HepG2 (cell line): ENCODE data around the gene MED19. TPM values are rescaled to one million over a fixed set of nuclear protein-coding genes. Genes with fewer than 3 reads are reported as not detected.

Experiments used
- GATAD1 ChIP-seq: IDR thresholded peaks from 2 replicates; pipeline ENCODE4 v1.6.1; 2016; ENCODE audit warnings: missing genetic modification reagents, missing compliant biosample characterization
- HES4 ChIP-seq: sonication (generic); formaldehyde crosslinking; IDR thresholded peaks from 2 replicates; pipeline ENCODE4 v1.9.0; 2021; ENCODE audit warnings: mild to moderate bottlenecking, missing genetic modification reagents, borderline replicate concordance
- JDP2 ChIP-seq: sonication (generic); formaldehyde crosslinking; IDR thresholded peaks from 2 replicates; pipeline ENCODE4 v1.8.1; 2022; ENCODE audit warnings: missing genetic modification reagents, borderline replicate concordance
- KLF16 ChIP-seq, 2 experiments: sonication (generic) in 1 of 2; formaldehyde crosslinking in 1 of 2; IDR thresholded peaks; 2 replicates each; pipeline versions ENCODE4 v1.6.1 to v1.8.0; 2016 to 2023; ENCODE audit warnings: missing genetic modification reagents in 2 of 2, missing compliant biosample characterization in 1 of 2
- MEF2D ChIP-seq: sonication (generic); formaldehyde crosslinking; IDR thresholded peaks from 2 replicates; pipeline ENCODE4 v1.5.1; 2020; ENCODE audit warnings: mild to moderate bottlenecking, missing genetic modification reagents
- MEIS2 ChIP-seq: sonication (generic); formaldehyde crosslinking; IDR thresholded peaks from 2 replicates; pipeline ENCODE4 v1.9.0; 2021; ENCODE audit warnings: mild to moderate bottlenecking, missing genetic modification reagents
- MTA3 ChIP-seq: sonication (generic); formaldehyde crosslinking; IDR thresholded peaks from 2 replicates; pipeline ENCODE4 v1.4.0; 2020; ENCODE audit warnings: missing genetic modification reagents
- SALL1 ChIP-seq: sonication (generic); formaldehyde crosslinking; IDR thresholded peaks from 2 replicates; pipeline ENCODE4 v1.8.0; 2022; ENCODE audit warnings: mild to moderate bottlenecking, missing genetic modification reagents
- SMAD3 ChIP-seq: sonication (generic); formaldehyde crosslinking; IDR thresholded peaks from 2 replicates; pipeline ENCODE4 v1.4.0; 2020; ENCODE audit warnings: missing genetic modification reagents
- SOX13 ChIP-seq, 3 experiments: fragments of 450-650 bp in 1 of 3; sonication (generic) in 1 of 3; formaldehyde crosslinking in 1 of 3; IDR thresholded peaks in 2 of 3; conservative IDR thresholded peaks in 1 of 3; 2 replicates each; pipeline versions ENCODE4 v1.5.0 to v1.6.1; 2016 to 2020; ENCODE audit warnings: antibody characterized with exemption in 1 of 3, mild to moderate bottlenecking in 1 of 3, missing compliant biosample characterization in 1 of 3, missing genetic modification reagents in 1 of 3, moderate library complexity in 1 of 3
- TBL1XR1 ChIP-seq: fragments of 150-350 bp; IDR thresholded peaks from 2 replicates; pipeline ENCODE4 v1.6.1; 2014; ENCODE audit warnings: borderline replicate concordance, low read length; ENCODE audit not compliant: partially characterized antibody
- THAP7 ChIP-seq: sonication (generic); formaldehyde crosslinking; IDR thresholded peaks from 2 replicates; pipeline ENCODE4 v1.8.1; 2023; ENCODE audit warnings: mild to moderate bottlenecking, missing genetic modification reagents
- ZNF251 ChIP-seq: sonication (generic); formaldehyde crosslinking; IDR thresholded peaks from 2 replicates; pipeline ENCODE4 v1.9.0; 2021; ENCODE audit warnings: mild to moderate bottlenecking, missing genetic modification reagents
- ZNF33A ChIP-seq: sonication (generic); formaldehyde crosslinking; IDR thresholded peaks from 2 replicates; pipeline ENCODE4 v1.5.1; 2020; ENCODE audit warnings: missing genetic modification reagents, mild to moderate bottlenecking, moderate library complexity, borderline replicate concordance
- ZNF670 ChIP-seq: sonication (generic); formaldehyde crosslinking; IDR thresholded peaks from 2 replicates; pipeline ENCODE4 v1.8.0; 2022; ENCODE audit warnings: mild to moderate bottlenecking, missing genetic modification reagents, borderline replicate concordance
- ZNF672 ChIP-seq: sonication (generic); formaldehyde crosslinking; IDR thresholded peaks from 2 replicates; pipeline ENCODE4 v1.8.1; 2022; ENCODE audit warnings: missing genetic modification reagents
- ZNF879 ChIP-seq: sonication (generic); formaldehyde crosslinking; IDR thresholded peaks from 2 replicates; pipeline ENCODE4 v1.8.1; 2023; ENCODE audit warnings: missing genetic modification reagents
- polyA plus RNA-seq, 8 experiments: library from polyadenylated mRNA; depleted of rRNA in 3 of 8; stranded (reverse) in 7 of 8; unstranded in 1 of 8; fragments of >200 nt; fragmentation: Illumina TruSeq in 4 of 8; extraction: Trizol in 4 of 8; gene quantifications; 2 replicates each; pipeline versions ENCODE4 v1.2.1 to v1.2.3, GENCODE V29; 2011 to 2016; ENCODE audit warnings: low read depth in 4 of 8, missing spikeins in 1 of 8, mixed read lengths in 1 of 8; ENCODE audit not compliant: insufficient read depth in 1 of 8
- total RNA-seq, 5 experiments: library from RNA; depleted of rRNA; stranded (reverse); fragments of >200 nt; fragmentation: Illumina TruSeq; extraction: Trizol; gene quantifications; 2 replicates each; pipeline ENCODE4 v1.2.3, GENCODE V29; 2016; ENCODE audit warnings: low read depth in 1 of 5
- TF ChIP-seq, protein P1 (sequence below): fragments of 450-650 bp; IDR thresholded peaks from 2 replicates; pipeline ENCODE4 v1.6.1; 2017; ENCODE audit warnings: mild to moderate bottlenecking
- TF ChIP-seq, protein P2 (sequence below): sonication (generic); formaldehyde crosslinking; IDR thresholded peaks from 2 replicates; pipeline ENCODE4 v1.5.1; 2020; ENCODE audit warnings: mild to moderate bottlenecking, missing genetic modification reagents, moderate library complexity
- TF ChIP-seq, protein P3 (sequence below): sonication (generic); formaldehyde crosslinking; IDR thresholded peaks from 2 replicates; pipeline ENCODE4 v1.5.0; 2020; ENCODE audit warnings: missing genetic modification reagents
- TF ChIP-seq, protein P4 (sequence below): IDR thresholded peaks from 2 replicates; pipeline ENCODE4 v1.6.1; 2012; ENCODE audit warnings: inconsistent platforms

Gene MED19
- total and polyA plus RNA-seq, 2 of the 13 experiments (the other 11 are each of a cell fraction or from before 2014, with no cell fraction given) = 12.9 to 13.8 TPM

DNA sequence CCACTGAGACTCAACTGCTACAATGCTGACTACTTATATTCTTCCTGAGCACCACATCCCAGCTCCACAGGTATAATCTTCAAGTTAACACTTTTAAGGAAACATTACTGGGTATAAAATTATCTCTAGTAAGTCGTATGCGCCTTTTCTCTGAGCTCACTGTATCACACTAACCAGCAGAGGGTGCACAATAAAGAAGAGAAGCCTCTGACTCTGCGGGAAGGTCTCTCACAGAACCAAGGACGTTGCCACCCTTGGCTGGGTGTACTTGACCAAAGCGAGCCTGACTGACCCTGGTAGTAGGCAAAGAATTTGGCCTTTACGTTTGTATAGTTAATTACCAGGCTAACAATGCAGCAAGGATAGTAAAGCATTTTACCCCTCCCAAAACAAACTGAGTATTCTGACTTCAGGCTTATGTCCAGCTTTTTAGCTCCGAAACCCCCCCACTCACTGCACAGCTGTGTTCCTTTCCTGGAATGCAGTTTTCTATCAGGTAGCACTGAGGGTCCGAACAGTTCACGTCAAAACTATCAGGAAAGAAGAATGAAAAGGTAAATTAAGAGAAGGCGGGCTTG, 39.8 kb upstream of the MED19 start, which contains the start of gene BTBD18 (continued):
- TF ChIP-seq, protein P1, sequence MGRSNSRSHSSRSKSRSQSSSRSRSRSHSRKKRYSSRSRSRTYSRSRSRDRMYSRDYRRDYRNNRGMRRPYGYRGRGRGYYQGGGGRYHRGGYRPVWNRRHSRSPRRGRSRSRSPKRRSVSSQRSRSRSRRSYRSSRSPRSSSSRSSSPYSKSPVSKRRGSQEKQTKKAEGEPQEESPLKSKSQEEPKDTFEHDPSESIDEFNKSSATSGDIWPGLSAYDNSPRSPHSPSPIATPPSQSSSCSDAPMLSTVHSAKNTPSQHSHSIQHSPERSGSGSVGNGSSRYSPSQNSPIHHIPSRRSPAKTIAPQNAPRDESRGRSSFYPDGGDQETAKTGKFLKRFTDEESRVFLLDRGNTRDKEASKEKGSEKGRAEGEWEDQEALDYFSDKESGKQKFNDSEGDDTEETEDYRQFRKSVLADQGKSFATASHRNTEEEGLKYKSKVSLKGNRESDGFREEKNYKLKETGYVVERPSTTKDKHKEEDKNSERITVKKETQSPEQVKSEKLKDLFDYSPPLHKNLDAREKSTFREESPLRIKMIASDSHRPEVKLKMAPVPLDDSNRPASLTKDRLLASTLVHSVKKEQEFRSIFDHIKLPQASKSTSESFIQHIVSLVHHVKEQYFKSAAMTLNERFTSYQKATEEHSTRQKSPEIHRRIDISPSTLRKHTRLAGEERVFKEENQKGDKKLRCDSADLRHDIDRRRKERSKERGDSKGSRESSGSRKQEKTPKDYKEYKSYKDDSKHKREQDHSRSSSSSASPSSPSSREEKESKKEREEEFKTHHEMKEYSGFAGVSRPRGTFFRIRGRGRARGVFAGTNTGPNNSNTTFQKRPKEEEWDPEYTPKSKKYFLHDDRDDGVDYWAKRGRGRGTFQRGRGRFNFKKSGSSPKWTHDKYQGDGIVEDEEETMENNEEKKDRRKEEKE = no peak
- no peak for TF ChIP-seq ZNF672
- no peak for TF ChIP-seq MEF2D (CRISPR knock-in tag)
- peak in 1 of 2 experiments; percentile 70; a peak in 1 of 4 replicates for TF ChIP-seq KLF16 (CRISPR knock-in tag; IDR thresholded peaks at IDR 0.05)
- TF ChIP-seq, protein P2, sequence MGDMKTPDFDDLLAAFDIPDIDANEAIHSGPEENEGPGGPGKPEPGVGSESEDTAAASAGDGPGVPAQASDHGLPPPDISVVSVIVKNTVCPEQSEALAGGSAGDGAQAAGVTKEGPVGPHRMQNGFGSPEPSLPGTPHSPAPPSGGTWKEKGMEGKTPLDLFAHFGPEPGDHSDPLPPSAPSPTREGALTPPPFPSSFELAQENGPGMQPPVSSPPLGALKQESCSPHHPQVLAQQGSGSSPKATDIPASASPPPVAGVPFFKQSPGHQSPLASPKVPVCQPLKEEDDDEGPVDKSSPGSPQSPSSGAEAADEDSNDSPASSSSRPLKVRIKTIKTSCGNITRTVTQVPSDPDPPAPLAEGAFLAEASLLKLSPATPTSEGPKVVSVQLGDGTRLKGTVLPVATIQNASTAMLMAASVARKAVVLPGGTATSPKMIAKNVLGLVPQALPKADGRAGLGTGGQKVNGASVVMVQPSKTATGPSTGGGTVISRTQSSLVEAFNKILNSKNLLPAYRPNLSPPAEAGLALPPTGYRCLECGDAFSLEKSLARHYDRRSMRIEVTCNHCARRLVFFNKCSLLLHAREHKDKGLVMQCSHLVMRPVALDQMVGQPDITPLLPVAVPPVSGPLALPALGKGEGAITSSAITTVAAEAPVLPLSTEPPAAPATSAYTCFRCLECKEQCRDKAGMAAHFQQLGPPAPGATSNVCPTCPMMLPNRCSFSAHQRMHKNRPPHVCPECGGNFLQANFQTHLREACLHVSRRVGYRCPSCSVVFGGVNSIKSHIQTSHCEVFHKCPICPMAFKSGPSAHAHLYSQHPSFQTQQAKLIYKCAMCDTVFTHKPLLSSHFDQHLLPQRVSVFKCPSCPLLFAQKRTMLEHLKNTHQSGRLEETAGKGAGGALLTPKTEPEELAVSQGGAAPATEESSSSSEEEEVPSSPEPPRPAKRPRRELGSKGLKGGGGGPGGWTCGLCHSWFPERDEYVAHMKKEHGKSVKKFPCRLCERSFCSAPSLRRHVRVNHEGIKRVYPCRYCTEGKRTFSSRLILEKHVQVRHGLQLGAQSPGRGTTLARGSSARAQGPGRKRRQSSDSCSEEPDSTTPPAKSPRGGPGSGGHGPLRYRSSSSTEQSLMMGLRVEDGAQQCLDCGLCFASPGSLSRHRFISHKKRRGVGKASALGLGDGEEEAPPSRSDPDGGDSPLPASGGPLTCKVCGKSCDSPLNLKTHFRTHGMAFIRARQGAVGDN (CRISPR knock-in tag) = no peak
- TF ChIP-seq MEIS2 (CRISPR knock-in tag) = no peak
- TF ChIP-seq, protein P3, sequence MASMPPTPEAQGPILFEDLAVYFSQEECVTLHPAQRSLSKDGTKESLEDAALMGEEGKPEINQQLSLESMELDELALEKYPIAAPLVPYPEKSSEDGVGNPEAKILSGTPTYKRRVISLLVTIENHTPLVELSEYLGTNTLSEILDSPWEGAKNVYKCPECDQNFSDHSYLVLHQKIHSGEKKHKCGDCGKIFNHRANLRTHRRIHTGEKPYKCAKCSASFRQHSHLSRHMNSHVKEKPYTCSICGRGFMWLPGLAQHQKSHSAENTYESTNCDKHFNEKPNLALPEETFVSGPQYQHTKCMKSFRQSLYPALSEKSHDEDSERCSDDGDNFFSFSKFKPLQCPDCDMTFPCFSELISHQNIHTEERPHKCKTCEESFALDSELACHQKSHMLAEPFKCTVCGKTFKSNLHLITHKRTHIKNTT (CRISPR knock-in tag) = no peak
- TF ChIP-seq SALL1 (CRISPR knock-in tag) = peak; percentile 33; the same call in 1 of the 2 replicates
- TF ChIP-seq JDP2 (CRISPR knock-in tag) = no peak
- TF ChIP-seq GATAD1 = no peak
- TF ChIP-seq ZNF879 = no peak
- no peak for TF ChIP-seq ZNF670 (CRISPR knock-in tag)
- TF ChIP-seq THAP7 = no peak
- no peak for TF ChIP-seq ZNF33A (CRISPR knock-in tag)
- TF ChIP-seq MTA3 = no peak
- no peak for TF ChIP-seq ZNF251 (CRISPR knock-in tag)
- no peak for TF ChIP-seq HES4
- no peak for TF ChIP-seq SOX13 (IDR thresholded peaks at IDR 0.05)
- peak in 1 of 2 experiments; percentile 68; a peak in 2 of 4 replicates for TF ChIP-seq SOX13 (CRISPR knock-in tag; conservative IDR thresholded peaks at IDR 0.05 in 1 of 2, IDR thresholded peaks at IDR 0.05 in 1 of 2)
- no peak for TF ChIP-seq TBL1XR1
- 0 out of 2 replicates have a peak, but pooled peaks have one; percentile 30 for TF ChIP-seq SMAD3
- TF ChIP-seq, protein P4, sequence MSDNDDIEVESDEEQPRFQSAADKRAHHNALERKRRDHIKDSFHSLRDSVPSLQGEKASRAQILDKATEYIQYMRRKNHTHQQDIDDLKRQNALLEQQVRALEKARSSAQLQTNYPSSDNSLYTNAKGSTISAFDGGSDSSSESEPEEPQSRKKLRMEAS = no peak
